Esophagus muscularis mucosa (tissue), 3 donors: ENCODE results near the gene MAD1L1.
"Not testable (repeated sequence)": the region's sequence is repeated elsewhere in the genome, so short reads cannot be mapped to it uniquely, and the experiment has no call there.

Experiments used
- CTCF ChIP-seq, 3 experiments: fragments of 200-600 bp in 2 of 3; fragments of 450-650 bp in 1 of 3; sonication (generic) in 2 of 3; IDR thresholded peaks; one replicate each; pipeline ENCODE4 v1.5.1; 2017 to 2019; ENCODE audit warnings: antibody characterized with exemption in 3 of 3, mild to moderate bottlenecking in 2 of 3, moderate library complexity in 1 of 3
- POLR2A ChIP-seq: fragments of 450-650 bp; IDR thresholded peaks from one replicate; pipeline ENCODE4 v1.6.1; 2017; ENCODE audit warnings: antibody characterized with exemption, moderate library complexity, mild to moderate bottlenecking, low read depth

- not testable (repeated sequence) for TF ChIP-seq POLR2A; CTCF (IDR thresholded peaks at IDR 0.05)
Observed at GRCh38 chr7:1824151-1824881, 408.4 kb downstream of the MAD1L1 start.
